ENCODE data around the gene TSEN15. TPM values are rescaled to one million over a fixed set of nuclear protein-coding genes. Genes with fewer than 3 reads are reported as not detected.

Gene TSEN15
- total and polyA plus RNA-seq, 9 of the 15 experiments (the other 6 are each of a cell fraction or from before 2014, with no cell fraction given) = 25.6 to 121 (median 91.3) TPM

GRCh38 chr1:184051485-184052193 is at the start of gene TSEN15 (continued):
- no peak; the same call in 1 of the 2 replicates for TF ChIP-seq ZNF511 (CRISPR knock-in tag; IDR thresholded peaks at IDR 0.05)
- peak; percentile 33 for TF ChIP-seq FUS (optimal IDR thresholded peaks at IDR 0.05; ENCODE audit: low read depth, low read length)
- no peak for TF ChIP-seq TGIF2 (CRISPR knock-in tag; IDR thresholded peaks at IDR 0.05)
- TF ChIP-seq SMAD4 (CRISPR knock-in tag; conservative IDR thresholded peaks at IDR 0.05) = peak; percentile 75
- no peak for TF ChIP-seq KAT8 (IDR thresholded peaks at IDR 0.05; ENCODE audit: low read depth)
- no peak for TF ChIP-seq MCM5 (IDR thresholded peaks at IDR 0.05; ENCODE audit: low read depth)
- TF ChIP-seq ZNF124 (CRISPR knock-in tag; IDR thresholded peaks at IDR 0.05) = no peak
- no peak for TF ChIP-seq ARID2 (IDR thresholded peaks at IDR 0.05)
- peak; percentile 95 for TF ChIP-seq SIN3B (IDR thresholded peaks at IDR 0.05; ENCODE audit: low read depth)
- no peak; the same call in 1 of the 2 replicates for TF ChIP-seq FOXJ2 (tag; IDR thresholded peaks at IDR 0.05)
- no peak for TF ChIP-seq ZNF445 (CRISPR knock-in tag; IDR thresholded peaks at IDR 0.05; ENCODE audit: low read depth)
- TF ChIP-seq ZBTB17 (CRISPR knock-in tag; IDR thresholded peaks at IDR 0.05) = peak; percentile 72; the same call in 1 of the 2 replicates
- 0 out of 2 replicates have a peak, but pooled peaks have one; percentile 66 for TF ChIP-seq SREBF2 (CRISPR knock-in tag; IDR thresholded peaks at IDR 0.05)
- no peak for TF ChIP-seq ZNF551 (CRISPR knock-in tag; IDR thresholded peaks at IDR 0.05)
- TF ChIP-seq ZNF253 (CRISPR knock-in tag; conservative IDR thresholded peaks at IDR 0.05) = no peak
- no peak for TF ChIP-seq SMC3 (conservative IDR thresholded peaks at IDR 0.05; ENCODE audit: insufficient read depth, low read depth, low read length)
- TF ChIP-seq TRIM25 (IDR thresholded peaks at IDR 0.05; ENCODE audit: borderline replicate concordance) = no peak
- TF ChIP-seq CCAR2 (IDR thresholded peaks at IDR 0.05; ENCODE audit: low read depth, low read length) = no peak
- no peak for TF ChIP-seq DDX20 (tag; IDR thresholded peaks at IDR 0.05; ENCODE audit: low read depth)
- peak; percentile 70 for TF ChIP-seq CHD1 (IDR thresholded peaks at IDR 0.05; ENCODE audit: low read length)
- TF ChIP-seq ZBED1 (IDR thresholded peaks at IDR 0.05) = no peak; the same call in 1 of the 2 replicates
- no peak; the same call in 1 of the 2 replicates for TF ChIP-seq GATA2 (CRISPR knock-in tag; IDR thresholded peaks at IDR 0.05)
- peak; percentile 41; the same call in 1 of the 2 replicates for TF ChIP-seq CBX5 (IDR thresholded peaks at IDR 0.05; ENCODE audit: borderline replicate concordance, low read depth)
- TF ChIP-seq PCBP1 (IDR thresholded peaks at IDR 0.05; ENCODE audit: low read depth, low read length, poor library complexity, severe bottlenecking) = peak; percentile 69
- TF ChIP-seq BDP1 (IDR thresholded peaks at IDR 0.05; ENCODE audit: insufficient read depth, insufficient read length) = no peak
- no peak for TF ChIP-seq PCBP2 (IDR thresholded peaks at IDR 0.05; ENCODE audit: low read depth, low read length, poor library complexity, severe bottlenecking)
- TF ChIP-seq NEUROD1 (IDR thresholded peaks at IDR 0.05; ENCODE audit: borderline replicate concordance, low read depth, low read length, partially characterized antibody) = peak; percentile 81
- TF ChIP-seq PTBP1 (IDR thresholded peaks at IDR 0.05; ENCODE audit: low read depth, low read length) = no peak; the same call in 1 of the 2 replicates
- TF ChIP-seq PTRF (tag; IDR thresholded peaks at IDR 0.05) = no peak
- peak; percentile 81 for TF ChIP-seq ELF2 (CRISPR knock-in tag; IDR thresholded peaks at IDR 0.05)
- no peak for TF ChIP-seq ZNF23 (CRISPR knock-in tag; IDR thresholded peaks at IDR 0.05)

All from K562 (cell line).